HepG2 (cell line): Measurements from ENCODE around the gene MAIP1. TPM values are rescaled to one million over a fixed set of nuclear protein-coding genes. Genes with fewer than 3 reads are reported as not detected.

Experiments used
- ADNP ChIP-seq: sonication (generic); formaldehyde crosslinking; IDR thresholded peaks from 2 replicates; pipeline ENCODE4 v1.4.0; 2020; ENCODE audit warnings: missing genetic modification reagents
- CTCF ChIP-seq: sonication (generic); formaldehyde crosslinking; IDR thresholded peaks from 2 replicates; pipeline ENCODE4 v1.5.0; 2020; ENCODE audit warnings: mild to moderate bottlenecking, missing genetic modification reagents, moderate library complexity
- DBP ChIP-seq: sonication (generic); formaldehyde crosslinking; IDR thresholded peaks from 2 replicates; pipeline ENCODE4 v1.4.0; 2020; ENCODE audit warnings: missing genetic modification reagents; ENCODE audit errors: not compliant biosample characterization
- E2F2 ChIP-seq: sonication (generic); formaldehyde crosslinking; IDR thresholded peaks from 2 replicates; pipeline ENCODE4 v1.4.0; 2020; ENCODE audit warnings: missing genetic modification reagents, borderline replicate concordance
- ELF1 ChIP-seq: sonication (generic); formaldehyde crosslinking; IDR thresholded peaks from 2 replicates; pipeline ENCODE4 v1.4.0; 2020; ENCODE audit warnings: missing genetic modification reagents
- ELF4 ChIP-seq: sonication (generic); formaldehyde crosslinking; IDR thresholded peaks from 2 replicates; pipeline ENCODE4 v1.5.0; 2020; ENCODE audit warnings: missing genetic modification reagents, mild to moderate bottlenecking, moderate library complexity, borderline replicate concordance
- ETV5 ChIP-seq: IDR thresholded peaks from 2 replicates; pipeline ENCODE4 v1.6.1; 2018; ENCODE audit warnings: missing biosample characterization, missing genetic modification reagents, inconsistent platforms, borderline replicate concordance
- GABPA ChIP-seq, 2 experiments: IDR thresholded peaks; 2 replicates each; pipeline ENCODE4 v1.6.1; 2011 to 2016; ENCODE audit warnings: low read depth in 2 of 2, low read length in 1 of 2, missing biosample characterization in 1 of 2, missing genetic modification characterization in 1 of 2
- HOMEZ ChIP-seq: IDR thresholded peaks from 2 replicates; pipeline ENCODE4 v1.6.1; 2016; ENCODE audit warnings: low read depth
- HOXA3 ChIP-seq: sonication (generic); formaldehyde crosslinking; IDR thresholded peaks from 2 replicates; pipeline ENCODE4 v1.5.0; 2020; ENCODE audit warnings: missing genetic modification reagents
- KLF9 ChIP-seq: IDR thresholded peaks from 2 replicates; pipeline ENCODE4 v1.6.1; 2016; ENCODE audit warnings: low read depth
- LCORL ChIP-seq, 2 experiments: fragments of 450-650 bp in 1 of 2; sonication (generic) in 1 of 2; formaldehyde crosslinking in 1 of 2; IDR thresholded peaks; 2 replicates each; pipeline versions ENCODE4 v1.5.0 to v1.6.1; 2017 to 2020; ENCODE audit warnings: antibody characterized with exemption in 1 of 2, missing genetic modification reagents in 1 of 2
- MED13 ChIP-seq: sonication (generic); formaldehyde crosslinking; IDR thresholded peaks from 2 replicates; pipeline ENCODE4 v1.5.0; 2020; ENCODE audit warnings: missing genetic modification reagents
- NR2C2 ChIP-seq: sonication (generic); formaldehyde crosslinking; IDR thresholded peaks from 2 replicates; pipeline ENCODE4 v1.4.0; 2020; ENCODE audit warnings: missing genetic modification reagents, mild to moderate bottlenecking, moderate library complexity, borderline replicate concordance
- REXO4 ChIP-seq: sonication (generic); formaldehyde crosslinking; IDR thresholded peaks from 2 replicates; pipeline ENCODE4 v1.8.0; 2022; ENCODE audit warnings: missing genetic modification reagents, mild to moderate bottlenecking, borderline replicate concordance
- XRCC5 ChIP-seq: fragments of 200-400 bp; formaldehyde crosslinking; optimal IDR thresholded peaks from 2 replicates; pipeline ENCODE3; 2017; ENCODE audit warnings: mild to moderate bottlenecking, low read length
- ZNF556 ChIP-seq: sonication (generic); formaldehyde crosslinking; IDR thresholded peaks from 2 replicates; pipeline ENCODE4 v1.4.0; 2020; ENCODE audit warnings: mild to moderate bottlenecking, missing genetic modification reagents, borderline replicate concordance
- ZNF570 ChIP-seq: sonication (generic); formaldehyde crosslinking; IDR thresholded peaks from 2 replicates; pipeline ENCODE4 v1.4.0; 2020; ENCODE audit warnings: mild to moderate bottlenecking, missing genetic modification reagents, borderline replicate concordance
- ZNF597 ChIP-seq: sonication (generic); formaldehyde crosslinking; IDR thresholded peaks from 2 replicates; pipeline ENCODE4 v1.5.0; 2020; ENCODE audit warnings: missing genetic modification reagents
- ZNF800 ChIP-seq: sonication (generic); formaldehyde crosslinking; IDR thresholded peaks from 2 replicates; pipeline ENCODE4 v1.4.0; 2020; ENCODE audit warnings: missing genetic modification reagents
- polyA plus RNA-seq, 8 experiments: library from polyadenylated mRNA; depleted of rRNA in 3 of 8; stranded (reverse) in 7 of 8; unstranded in 1 of 8; fragments of >200 nt; fragmentation: Illumina TruSeq in 4 of 8; extraction: Trizol in 4 of 8; gene quantifications; 2 replicates each; pipeline versions ENCODE4 v1.2.1 to v1.2.3, GENCODE V29; 2011 to 2016; ENCODE audit warnings: low read depth in 4 of 8, missing spikeins in 1 of 8, mixed read lengths in 1 of 8; ENCODE audit not compliant: insufficient read depth in 1 of 8
- total RNA-seq, 5 experiments: library from RNA; depleted of rRNA; stranded (reverse); fragments of >200 nt; fragmentation: Illumina TruSeq; extraction: Trizol; gene quantifications; 2 replicates each; pipeline ENCODE4 v1.2.3, GENCODE V29; 2016; ENCODE audit warnings: low read depth in 1 of 5

MAIP1 gene
- total and polyA plus RNA-seq, 2 of the 13 experiments (the other 11 are each of a cell fraction or from before 2014, with no cell fraction given), result 22.3 to 72.9 TPM

- TF ChIP-seq DBP (no peak), CTCF (CRISPR knock-in tag) (peak; percentile 86), HOXA3 (CRISPR knock-in tag) (peak; percentile 51; the same call in 1 of the 2 replicates), ZNF570 (no peak), LCORL (IDR thresholded peaks at IDR 0.05) (peak; percentile 44; the same call in 1 of the 2 replicates), LCORL (CRISPR knock-in tag; IDR thresholded peaks at IDR 0.05) (no peak), ELF1 (CRISPR knock-in tag) (peak; percentile 78), ZNF597 (CRISPR knock-in tag) (no peak), ELF4 (CRISPR knock-in tag) (0 out of 2 replicates have a peak, but pooled peaks have one; percentile 17), GABPA (IDR thresholded peaks at IDR 0.05; ENCODE audit: low read depth, low read length) (peak; percentile 62), GABPA (CRISPR knock-in tag; IDR thresholded peaks at IDR 0.05; ENCODE audit: low read depth) (peak; percentile 90), MED13 (no peak), REXO4 (no peak), KLF9 (CRISPR knock-in tag) (no peak), ETV5 (CRISPR knock-in tag) (peak; percentile 64), E2F2 (CRISPR knock-in tag) (no peak), ZNF556 (CRISPR knock-in tag) (0 out of 2 replicates have a peak, but pooled peaks have one; percentile 22), NR2C2 (peak; percentile 14; the same call in 1 of the 2 replicates), ADNP (CRISPR knock-in tag) (no peak), XRCC5 (peak; percentile 66), HOMEZ (CRISPR knock-in tag) (peak; percentile 62; the same call in 1 of the 2 replicates), ZNF800 (CRISPR knock-in tag) (0 out of 2 replicates have a peak, but pooled peaks have one; percentile 52)
Observed at GRCh38 chr2:199985625-199986207, 30.3 kb downstream of the MAIP1 start (continued).
